ENCODE data around the gene RGS17.
"Not testable (repeated sequence)": the region's sequence is repeated elsewhere in the genome, so short reads cannot be mapped to it uniquely, and the experiment has no call there.

The RGS17 gene

GRCh38 chr6:153031335-153031955 lies 99.6 kb downstream of the RGS17 start:
- no peak for DNase-seq

- no peak for DNase-seq
Measured at GRCh38 chr6:153028963-153029362, 102.1 kb downstream of the RGS17 start.

GRCh38 chr6:153028286-153028685 lies 102.8 kb downstream of the RGS17 start:
- DNase-seq: no peak

GRCh38 chr6:153027480-153027879 lies 103.6 kb downstream of the RGS17 start:
- DNase-seq: no peak

- DNase-seq: no peak
Measured at GRCh38 chr6:153024709-153025017, 106.4 kb downstream of the RGS17 start.

- peak; percentile 38 for DNase-seq
Measured at GRCh38 chr6:153023977-153024708, 106.9 kb downstream of the RGS17 start.

GRCh38 chr6:153018355-153018754 lies 112.7 kb downstream of the RGS17 start:
- no peak for DNase-seq

- DNase-seq: no peak
Measured at GRCh38 chr6:153016846-153017245, 114.2 kb downstream of the RGS17 start.

- no peak for DNase-seq
Measured at GRCh38 chr6:153015094-153015640, 115.9 kb downstream of the RGS17 start.

- no peak for DNase-seq
Measured at GRCh38 chr6:153013438-153013837, 117.6 kb downstream of the RGS17 start.

- no peak for DNase-seq
Measured at GRCh38 chr6:153012856-153013255, 118.2 kb downstream of the RGS17 start.

- no peak for DNase-seq
Measured at GRCh38 chr6:153003366-153003690, 127.8 kb downstream of the RGS17 start.

- peak; percentile 93 for DNase-seq
Measured at GRCh38 chr6:153002613-153003365, 128.3 kb downstream of the RGS17 start, which contains the start of gene MTRF1L. MTRF1L (minus strand) TSS chr6:153002709; CDS start chr6:153002685, 24 bp downstream.

- no peak for DNase-seq
Measured at GRCh38 chr6:153001767-153002612, 129.1 kb downstream of the RGS17 start.

- not testable (repeated sequence) for DNase-seq
Measured at GRCh38 chr6:153000790-153001189, 130.3 kb downstream of the RGS17 start.

- DNase-seq: no peak
Measured at GRCh38 chr6:153000243-153000642, 130.8 kb downstream of the RGS17 start.

- not testable (repeated sequence) for DNase-seq
Measured at GRCh38 chr6:152999538-152999937, 131.5 kb downstream of the RGS17 start.

GRCh38 chr6:152993847-152994246 lies 137.2 kb downstream of the RGS17 start:
- DNase-seq: no peak

- DNase-seq: no peak
Measured at GRCh38 chr6:152993431-152993830, 137.7 kb downstream of the RGS17 start.

GRCh38 chr6:152986978-152987377 lies 144.1 kb downstream of the RGS17 start:
- no peak for DNase-seq

- not testable (repeated sequence) for DNase-seq
Measured at GRCh38 chr6:152985300-152985699, 145.8 kb downstream of the RGS17 start.

GRCh38 chr6:152984513-152984872 lies 146.6 kb downstream of the RGS17 start:
- peak; percentile 23 for DNase-seq

Measured in right kidney (tissue), 1 donor.